GM18951 (cell line): ENCODE results near the gene MARCKSL1.
A peak's percentile ranks its signal among the peaks of the same experiment; 100 is the strongest.

Experiments used
- POLR2A ChIP-seq: IDR thresholded peaks from 4 replicates; pipeline ENCODE4 v1.6.1; 2011; ENCODE audit warnings: mild to moderate bottlenecking; ENCODE audit not compliant: insufficient read length, insufficient read depth; ENCODE audit errors: extremely low read depth
- in situ Hi-C: fragments of 300-500 bp; cut with MboI; formaldehyde crosslinking; loops from one replicate; pipeline ENCODE4 v1.12.0; 2022; ENCODE audit warnings: low sequenced_read_pairs, mixed read lengths, inconsistent platforms; ENCODE audit not compliant: unreplicated experiment

The MARCKSL1 gene

GRCh38 chr1:32342704-32343103 is 6.7 kb upstream of the MARCKSL1 start:
- in situ Hi-C loops: no loop called here
- TF ChIP-seq POLR2A: no peak

- TF ChIP-seq POLR2A: no peak
- in situ Hi-C loops: no loop called here
Measured at GRCh38 chr1:32341971-32342370, 5.9 kb upstream of the MARCKSL1 start.

- TF ChIP-seq POLR2A: no peak
- in situ Hi-C loops: no loop called here
Measured at GRCh38 chr1:32341186-32341757, 5.2 kb upstream of the MARCKSL1 start.

GRCh38 chr1:32339363-32339978 is 3.4 kb upstream of the MARCKSL1 start:
- in situ Hi-C loops: no loop called here
- no peak for TF ChIP-seq POLR2A

- TF ChIP-seq POLR2A: no peak
- in situ Hi-C loops: no loop called here
Measured at GRCh38 chr1:32338637-32339145, 2.7 kb upstream of the MARCKSL1 start.

- in situ Hi-C loops: no loop called here
- TF ChIP-seq POLR2A: no peak
Measured at GRCh38 chr1:32337855-32338636, 2.0 kb upstream of the MARCKSL1 start.

- in situ Hi-C loops: no loop called here
- TF ChIP-seq POLR2A: peak; percentile 13
Measured at GRCh38 chr1:32336963-32337675, 1.1 kb upstream of the MARCKSL1 start.

GRCh38 chr1:32336591-32336932 is 529 bp upstream of the MARCKSL1 start:
- in situ Hi-C loops: no loop called here
- TF ChIP-seq POLR2A: no peak

- TF ChIP-seq POLR2A: no peak
- in situ Hi-C loops: no loop called here
Measured at GRCh38 chr1:32335535-32335789, 571 bp downstream of the MARCKSL1 start.

- in situ Hi-C loops: no loop called here
- TF ChIP-seq POLR2A: peak; percentile 10
Measured at GRCh38 chr1:32334864-32335534, 1.0 kb downstream of the MARCKSL1 start.

- in situ Hi-C loops: no loop called here
- peak; percentile 35 for TF ChIP-seq POLR2A
Measured at GRCh38 chr1:32334274-32334861, 1.7 kb downstream of the MARCKSL1 start.

- peak; percentile 38 for TF ChIP-seq POLR2A
- in situ Hi-C loops: no loop called here
Measured at GRCh38 chr1:32333251-32333963, 2.6 kb downstream of the MARCKSL1 start.
